IMR-90 (cell line): ENCODE measurements around the gene AMBRA1. TPM values are rescaled to one million over a fixed set of nuclear protein-coding genes. Genes with fewer than 3 reads are reported as not detected.

ENCODE experiments used
- ATAC-seq: fragments of 200-7000 bp; cut with Tn5 transposase; 2 replicates; pipeline ENCODE4 v1.9.1; 2020; ENCODE audit warnings: low read depth, mild to moderate bottlenecking, moderate library complexity
- BruUV-seq: library from RNA; stranded (reverse); fragments of 400-500 nt; replicated peaks from 2 replicates; lab custom pipeline; 2021; lab: Mats Ljungman, UMichigan
- CTCF ChIA-PET: fragments of 300-600 bp; formaldehyde crosslinking; extraction: SDS; loops from one replicate; lab custom pipeline; 2021; ENCODE audit warnings: antibody characterized with exemption; lab: Yijun Ruan, JAX
- POLR2A ChIA-PET: fragments of 300-600 bp; sonication (Branson Sonifier 250); formaldehyde crosslinking; loops from one replicate; lab custom pipeline; 2022; ENCODE audit warnings: antibody characterized with exemption; ENCODE audit not compliant: unreplicated experiment; lab: Charles Lee
- DNase-seq: peaks from one replicate; pipeline ENCODE4 v3.0.0; 2013
- H2AFZ ChIP-seq: replicated peaks from 2 replicates; pipeline ENCODE3; 2013; ENCODE audit warnings: low read length, mild to moderate bottlenecking; ENCODE audit not compliant: poor library complexity
- H2AK5ac ChIP-seq: 2 replicates; pipeline ENCODE4 v1.6.1; 2013; ENCODE audit warnings: low read depth, low read length, inconsistent platforms
- H2AK9ac ChIP-seq: replicated peaks from 2 replicates; pipeline ENCODE3; 2013; ENCODE audit warnings: mild to moderate bottlenecking, low read depth, low read length, moderate library complexity; ENCODE audit not compliant: poor library complexity
- H2BK120ac ChIP-seq: 2 replicates; pipeline ENCODE4 v1.6.1; 2013; ENCODE audit warnings: low read depth, low read length, inconsistent platforms
- H2BK15ac ChIP-seq: 3 replicates; pipeline ENCODE4 v1.6.1; 2013; ENCODE audit warnings: low read depth, low read length, inconsistent platforms
- H2BK20ac ChIP-seq: 2 replicates; pipeline ENCODE4 v1.6.1; 2013; ENCODE audit warnings: low read depth, mild to moderate bottlenecking, inconsistent platforms, low read length, moderate library complexity
- H2BK5ac ChIP-seq: 2 replicates; pipeline ENCODE4 v1.6.1; 2013; ENCODE audit warnings: mild to moderate bottlenecking, low read depth, low read length, inconsistent platforms; ENCODE audit not compliant: poor library complexity, severe bottlenecking
- H3K14ac ChIP-seq: replicated peaks from 2 replicates; pipeline ENCODE4 v1.6.1; 2013; ENCODE audit warnings: low read depth, low read length, inconsistent platforms
- H3K18ac ChIP-seq: 2 replicates; pipeline ENCODE4 v1.6.1; 2013; ENCODE audit warnings: low read depth, low read length, control low read depth
- H3K23ac ChIP-seq: 2 replicates; pipeline ENCODE4 v1.6.1; 2013; ENCODE audit warnings: low read depth, low read length, inconsistent platforms
- H3K27ac ChIP-seq: 2 replicates; pipeline ENCODE4 v1.5.1; 2013; ENCODE audit warnings: mild to moderate bottlenecking, control low read depth, low read length; ENCODE audit not compliant: insufficient read depth
- H3K27me3 ChIP-seq: 2 replicates; pipeline ENCODE4 v1.6.1; 2013; ENCODE audit warnings: low read length; ENCODE audit not compliant: control insufficient read depth, insufficient read depth
- H3K36me3 ChIP-seq: 2 replicates; pipeline ENCODE4 v1.6.1; 2013; ENCODE audit warnings: low read length, mixed read lengths; ENCODE audit not compliant: control insufficient read depth, insufficient read depth
- H3K4ac ChIP-seq: 2 replicates; pipeline ENCODE4 v1.6.1; 2013; ENCODE audit warnings: low read depth, low read length, inconsistent platforms
- H3K4me1 ChIP-seq: 2 replicates; pipeline ENCODE4 v1.6.1; 2013; ENCODE audit warnings: low read length, mixed read lengths; ENCODE audit not compliant: control insufficient read depth, insufficient read depth
- H3K4me2 ChIP-seq: 2 replicates; pipeline ENCODE4 v1.6.1; 2013; ENCODE audit warnings: low read depth, mild to moderate bottlenecking, control low read depth, low read length, moderate library complexity
- H3K4me3 ChIP-seq: 2 replicates; pipeline ENCODE4 v1.5.1; 2013; ENCODE audit warnings: low read depth, mild to moderate bottlenecking, control low read depth, low read length, moderate library complexity; ENCODE audit not compliant: insufficient read depth
- H3K56ac ChIP-seq: 2 replicates; pipeline ENCODE4 v1.6.1; 2013; ENCODE audit warnings: low read length, inconsistent platforms; ENCODE audit not compliant: insufficient read depth; ENCODE audit errors: extremely low read depth
- H3K79me1 ChIP-seq, 2 experiments: 2 replicates each; pipeline ENCODE4 v1.6.1; 2013; ENCODE audit warnings: low read length in 2 of 2, inconsistent platforms in 1 of 2, low read depth in 1 of 2
- H3K9ac ChIP-seq: 2 replicates; pipeline ENCODE4 v1.6.1; 2013; ENCODE audit warnings: low read depth, low read length, control low read depth
- H3K9me1 ChIP-seq: 2 replicates; pipeline ENCODE4 v1.6.1; 2013; ENCODE audit warnings: low read length, inconsistent platforms; ENCODE audit not compliant: insufficient read depth
- H3K9me3 ChIP-seq: 2 replicates; pipeline ENCODE4 v1.6.1; 2013; ENCODE audit warnings: low read length; ENCODE audit not compliant: control insufficient read depth, insufficient read depth
- H4K20me1 ChIP-seq: 2 replicates; pipeline ENCODE4 v1.6.1; 2013; ENCODE audit warnings: low read length, inconsistent platforms; ENCODE audit not compliant: insufficient read depth
- H4K5ac ChIP-seq: 2 replicates; pipeline ENCODE4 v1.6.1; 2013; ENCODE audit warnings: mild to moderate bottlenecking, low read depth, low read length, control low read depth
- H4K8ac ChIP-seq, 2 experiments: 2 replicates each; pipeline ENCODE4 v1.6.1; 2013; ENCODE audit warnings: low read depth in 2 of 2, low read length in 2 of 2, control low read depth in 1 of 2, inconsistent platforms in 1 of 2
- H4K91ac ChIP-seq: 2 replicates; pipeline ENCODE4 v1.6.1; 2013; ENCODE audit warnings: low read depth, low read length, inconsistent platforms; ENCODE audit not compliant: insufficient read depth
- BHLHE40 ChIP-seq: fragments of 150-350 bp; IDR thresholded peaks from 2 replicates; pipeline ENCODE4 v1.6.1; 2016; ENCODE audit warnings: mild to moderate bottlenecking, low read depth, low read length
- CEBPB ChIP-seq: IDR thresholded peaks from 2 replicates; pipeline ENCODE4 v1.6.1; 2012; ENCODE audit warnings: low read depth, low read length, improper control_type of control experiment
- CHD1 ChIP-seq: IDR thresholded peaks from 2 replicates; pipeline ENCODE4 v1.6.1; 2012; ENCODE audit warnings: low read depth, low read length, improper control_type of control experiment
- ELK1 ChIP-seq: fragments of 150-350 bp; IDR thresholded peaks from 2 replicates; pipeline ENCODE4 v1.6.1; 2016; ENCODE audit warnings: low read depth, mild to moderate bottlenecking, low read length, moderate library complexity, borderline replicate concordance
- FOS ChIP-seq: fragments of 150-350 bp; IDR thresholded peaks from 2 replicates; pipeline ENCODE4 v1.6.1; 2016; ENCODE audit warnings: low read depth, low read length
- MAFK ChIP-seq: IDR thresholded peaks from 2 replicates; pipeline ENCODE4 v1.6.1; 2012; ENCODE audit warnings: low read depth, low read length, improper control_type of control experiment
- MAZ ChIP-seq: IDR thresholded peaks from 2 replicates; pipeline ENCODE4 v1.6.1; 2012; ENCODE audit warnings: low read depth, mild to moderate bottlenecking, low read length, improper control_type of control experiment, moderate library complexity, borderline replicate concordance
- MXI1 ChIP-seq: IDR thresholded peaks from 2 replicates; pipeline ENCODE4 v1.6.1; 2012; ENCODE audit warnings: low read depth, mild to moderate bottlenecking, low read length, moderate library complexity, borderline replicate concordance
- NFE2L2 ChIP-seq: fragments of 150-350 bp; IDR thresholded peaks from 2 replicates; pipeline ENCODE4 v1.6.1; 2016; ENCODE audit warnings: low read depth, mild to moderate bottlenecking, low read length
- POLR2A ChIP-seq: IDR thresholded peaks from 2 replicates; pipeline ENCODE4 v1.6.1; 2012; ENCODE audit warnings: mild to moderate bottlenecking, low read depth, low read length
- RAD21 ChIP-seq: IDR thresholded peaks from 2 replicates; pipeline ENCODE4 v1.6.1; 2012; ENCODE audit warnings: low read length, improper control_type of control experiment
- RCOR1 ChIP-seq: IDR thresholded peaks from 2 replicates; pipeline ENCODE4 v1.6.1; 2012; ENCODE audit warnings: mild to moderate bottlenecking, low read length, improper control_type of control experiment; ENCODE audit not compliant: insufficient replicate concordance
- RFX5 ChIP-seq: IDR thresholded peaks from 2 replicates; pipeline ENCODE4 v1.8.0; 2012; ENCODE audit warnings: low read depth, mild to moderate bottlenecking, low read length, moderate library complexity
- SMC3 ChIP-seq: fragments of 150-350 bp; IDR thresholded peaks from 2 replicates; pipeline ENCODE4 v1.6.1; 2016; ENCODE audit warnings: low read depth, mild to moderate bottlenecking, antibody characterized with exemption, low read length, moderate library complexity
- WGBS, 2 experiments: methylation state at CpG; one replicate each; pipeline versions ENCODE4 v1.1.5 to v1.1.7; 2013; ENCODE audit warnings: missing lambda C conversion rate in 2 of 2; ENCODE audit not compliant: insufficient read length in 1 of 2; ENCODE audit errors: extremely low coverage in 2 of 2; 5-methylcytosine and 5-hydroxymethylcytosine counted together
- dilution Hi-C: fragments of 300-500 bp; cut with HindIII; formaldehyde crosslinking; loops from one replicate; pipeline ENCODE4 v1.14.3; 2018; ENCODE audit warnings: low sequenced_read_pairs; ENCODE audit not compliant: unreplicated experiment
- in situ Hi-C: fragments of 300-500 bp; cut with MboI; formaldehyde crosslinking; loops from 3 replicates; pipeline ENCODE4 v1.14.3; 2019; ENCODE audit warnings: low sequenced_read_pairs, inconsistent platforms, mixed read lengths
- intact Hi-C: fragments of 100-400 bp; cut with micrococcal nuclease; formaldehyde crosslinking; loops from 2 replicates; pipeline ENCODE4 v1.10.0; 2022
- polyA plus RNA-seq, 3 experiments: library from polyadenylated mRNA; depleted of rRNA; stranded (reverse); fragments of >200 nt; gene quantifications; 2 replicates each; pipeline ENCODE4 v1.2.3, GENCODE V29; 2012; ENCODE audit warnings: low replicate concordance in 1 of 3
- total RNA-seq: library from RNA; depleted of rRNA; stranded (reverse); fragments of >200 nt; gene quantifications from 2 replicates; pipeline ENCODE4 v1.2.3, GENCODE V29; 2012
- TF ChIP-seq, protein P1 (sequence below): conservative IDR thresholded peaks from 2 replicates; pipeline ENCODE4 v1.5.1; 2012; ENCODE audit warnings: mild to moderate bottlenecking, low read depth, low read length, improper control_type of control experiment
- TF ChIP-seq, protein P2 (sequence below): fragments of 150-350 bp; IDR thresholded peaks from 2 replicates; pipeline ENCODE4 v1.6.1; 2017; ENCODE audit warnings: mild to moderate bottlenecking, antibody characterized with exemption, low read length, low read depth

Gene AMBRA1
- total and polyA plus RNA-seq, 2 of the 4 experiments (the other 2 are of a cell fraction), result 9.4 to 18.3 TPM

DNA sequence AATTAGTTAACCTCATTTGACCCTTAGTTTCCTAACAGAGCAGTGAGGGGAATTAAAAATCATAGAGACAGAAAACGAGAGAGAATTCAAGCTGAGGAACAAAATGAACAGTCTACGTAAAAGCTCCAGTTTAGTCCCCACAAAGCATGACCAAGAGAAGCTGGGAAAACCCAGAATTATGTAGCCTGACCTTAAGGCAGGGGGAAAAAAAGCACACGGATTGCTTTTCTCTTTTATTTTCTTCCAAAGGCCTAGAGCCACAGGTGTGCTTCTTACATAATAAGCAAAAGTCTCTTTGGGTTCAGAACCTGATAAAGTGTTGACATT, 514 bp upstream of the AMBRA1 start:
- in situ Hi-C loops, result no loop called here
- peak overlapping the region; percentile 14; the same call in 1 of the 2 replicates for H3K18ac ChIP-seq
- no peak overlapping the region for H3K27ac ChIP-seq
- POLR2A ChIA-PET, result no interaction called here
- peak overlapping the region; percentile 43; the same call in 1 of the 2 replicates for H3K4me2 ChIP-seq
- DNase-seq (no peak), ATAC-seq (no peak)
- no peak overlapping the region for H2BK20ac ChIP-seq
- no peak overlapping the region for H2AK5ac ChIP-seq
- peaks cover 4 to 27% of the 10 kb centered on the region in 2 experiments; a peak in 3 of 4 replicates for H3K79me1 ChIP-seq
- BruUV-seq, result no TSS peak
- H3K36me3 ChIP-seq, result no peaks in the 10 kb centered on the region
- H2BK120ac ChIP-seq, result peak overlapping the region; percentile 4; the same call in 1 of the 2 replicates
- peak overlapping the region; percentile 81 for H3K14ac ChIP-seq
- TF ChIP-seq MXI1, result no peak
- TF ChIP-seq FOS, result no peak
- no peak for TF ChIP-seq RFX5
- TF ChIP-seq POLR2A, result no peak
- no peak for TF ChIP-seq NFE2L2
- TF ChIP-seq ELK1, result no peak
- TF ChIP-seq, protein P1, sequence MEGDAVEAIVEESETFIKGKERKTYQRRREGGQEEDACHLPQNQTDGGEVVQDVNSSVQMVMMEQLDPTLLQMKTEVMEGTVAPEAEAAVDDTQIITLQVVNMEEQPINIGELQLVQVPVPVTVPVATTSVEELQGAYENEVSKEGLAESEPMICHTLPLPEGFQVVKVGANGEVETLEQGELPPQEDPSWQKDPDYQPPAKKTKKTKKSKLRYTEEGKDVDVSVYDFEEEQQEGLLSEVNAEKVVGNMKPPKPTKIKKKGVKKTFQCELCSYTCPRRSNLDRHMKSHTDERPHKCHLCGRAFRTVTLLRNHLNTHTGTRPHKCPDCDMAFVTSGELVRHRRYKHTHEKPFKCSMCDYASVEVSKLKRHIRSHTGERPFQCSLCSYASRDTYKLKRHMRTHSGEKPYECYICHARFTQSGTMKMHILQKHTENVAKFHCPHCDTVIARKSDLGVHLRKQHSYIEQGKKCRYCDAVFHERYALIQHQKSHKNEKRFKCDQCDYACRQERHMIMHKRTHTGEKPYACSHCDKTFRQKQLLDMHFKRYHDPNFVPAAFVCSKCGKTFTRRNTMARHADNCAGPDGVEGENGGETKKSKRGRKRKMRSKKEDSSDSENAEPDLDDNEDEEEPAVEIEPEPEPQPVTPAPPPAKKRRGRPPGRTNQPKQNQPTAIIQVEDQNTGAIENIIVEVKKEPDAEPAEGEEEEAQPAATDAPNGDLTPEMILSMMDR, result no peak
- TF ChIP-seq, protein P2, sequence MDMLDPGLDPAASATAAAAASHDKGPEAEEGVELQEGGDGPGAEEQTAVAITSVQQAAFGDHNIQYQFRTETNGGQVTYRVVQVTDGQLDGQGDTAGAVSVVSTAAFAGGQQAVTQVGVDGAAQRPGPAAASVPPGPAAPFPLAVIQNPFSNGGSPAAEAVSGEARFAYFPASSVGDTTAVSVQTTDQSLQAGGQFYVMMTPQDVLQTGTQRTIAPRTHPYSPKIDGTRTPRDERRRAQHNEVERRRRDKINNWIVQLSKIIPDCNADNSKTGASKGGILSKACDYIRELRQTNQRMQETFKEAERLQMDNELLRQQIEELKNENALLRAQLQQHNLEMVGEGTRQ, result no peak
- TF ChIP-seq RCOR1, result no peak
- TF ChIP-seq BHLHE40, result no peak
- TF ChIP-seq MAZ, result no peak
- no peak for TF ChIP-seq MAFK
- no peak for TF ChIP-seq RAD21
- no peak for TF ChIP-seq CHD1
- no peak for TF ChIP-seq SMC3
- TF ChIP-seq CEBPB, result no peak
- no peak overlapping the region for H2BK15ac ChIP-seq
- peak overlapping the region; percentile 22; the same call in 1 of the 2 replicates for H4K91ac ChIP-seq
- no peak overlapping the region for H2AK9ac ChIP-seq
- peaks cover 4% of the 10 kb centered on the region; the same call in 1 of the 2 replicates for H3K4me1 ChIP-seq
- dilution Hi-C loops, result no loop called here
- peak overlapping the region; percentile 39 for H2BK5ac ChIP-seq
- intact Hi-C loops, result no loop called here
- no peak overlapping the region for H3K9ac ChIP-seq
- peak overlapping the region; percentile 26; the same call in 1 of the 2 replicates for H3K4ac ChIP-seq
- peak overlapping the region; percentile 36 for H2AFZ ChIP-seq
- H4K8ac ChIP-seq, result peak overlapping the region; percentile 71 to 89
- H3K23ac ChIP-seq, result peak overlapping the region; percentile 10; the same call in 1 of the 2 replicates
- 0 out of 2 replicates have a peak overlapping the region, but pooled peaks have one; percentile 2 for H3K56ac ChIP-seq
- H4K20me1 ChIP-seq, result peaks cover 19% of the 10 kb centered on the region
- WGBS, 2 experiments, result 27% methylated on average over 3 of the region's 3 CpGs; no CpG with 5 or more reads in 1 of the 2 experiments
- H3K9me3 ChIP-seq, result no peaks in the 10 kb centered on the region
- peak overlapping the region; percentile 83 for H4K5ac ChIP-seq
- H3K27me3 ChIP-seq, result no peaks in the 10 kb centered on the region
- peak overlapping the region; percentile 76; the same call in 1 of the 2 replicates for H3K4me3 ChIP-seq
- H3K9me1 ChIP-seq, result no peaks in the 10 kb centered on the region
- CTCF ChIA-PET, result interaction anchor here (0.6 kb wide), 1 partner anchor 30 kb away, joined by 7 read pairs; no protein-coding TSS in a partner anchor
